H1 (cell line): ENCODE data around the gene THRB.

Source experiments
- CREB1 ChIP-seq: IDR thresholded peaks from 2 replicates; pipeline ENCODE4 v1.6.1; 2012; ENCODE audit warnings: inconsistent platforms
- CTCF ChIP-seq, 3 experiments: IDR thresholded peaks; 1 replicate in 2 of 3; 2 replicates in 1 of 3; pipeline versions ENCODE4 v1.5.1 to v1.6.1; 2011; ENCODE audit warnings: low read length in 3 of 3, mild to moderate bottlenecking in 3 of 3, inconsistent platforms in 2 of 3, low read depth in 1 of 3, moderate library complexity in 1 of 3; ENCODE audit not compliant: insufficient read depth in 1 of 3; ENCODE audit errors: control extremely low read depth in 1 of 3
- EZH2 ChIP-seq: fragments of 200-600 bp; sonication (generic); IDR thresholded peaks from 2 replicates; pipeline ENCODE4 v1.7.1; 2012; ENCODE audit warnings: low read depth, mild to moderate bottlenecking, moderate library complexity, low read length, inconsistent platforms; ENCODE audit not compliant: severe bottlenecking

- TF ChIP-seq CREB1, result no peak
- TF ChIP-seq CTCF (IDR thresholded peaks at IDR 0.05; ENCODE audit: control extremely low read depth in 1 of 3, insufficient read depth in 1 of 3, low read depth in 1 of 3, low read length in 3 of 3), result no peak
- TF ChIP-seq EZH2, result no peak
Measured at GRCh38 chr3:24507776-24508422, 13.2 kb upstream of the THRB start.
